GOT3 (cell line): ENCODE results near the gene PCDHA8.
"Not testable (repeated sequence)": the region's sequence is repeated elsewhere in the genome, so short reads cannot be mapped to it uniquely, and the experiment has no call there.

Experiments
- DNase-seq: peaks from one replicate; lab custom pipeline; 2025; ENCODE audit warnings: mixed read lengths; lab: John Stamatoyannopoulos, UW

The PCDHA8 gene

GRCh38 chr5:140869555-140869886, 28.5 kb downstream of the PCDHA8 start:
- DNase-seq = no peak

- DNase-seq = no peak
Observed at GRCh38 chr5:140870221-140871201, 29.5 kb downstream of the PCDHA8 start.

DNA sequence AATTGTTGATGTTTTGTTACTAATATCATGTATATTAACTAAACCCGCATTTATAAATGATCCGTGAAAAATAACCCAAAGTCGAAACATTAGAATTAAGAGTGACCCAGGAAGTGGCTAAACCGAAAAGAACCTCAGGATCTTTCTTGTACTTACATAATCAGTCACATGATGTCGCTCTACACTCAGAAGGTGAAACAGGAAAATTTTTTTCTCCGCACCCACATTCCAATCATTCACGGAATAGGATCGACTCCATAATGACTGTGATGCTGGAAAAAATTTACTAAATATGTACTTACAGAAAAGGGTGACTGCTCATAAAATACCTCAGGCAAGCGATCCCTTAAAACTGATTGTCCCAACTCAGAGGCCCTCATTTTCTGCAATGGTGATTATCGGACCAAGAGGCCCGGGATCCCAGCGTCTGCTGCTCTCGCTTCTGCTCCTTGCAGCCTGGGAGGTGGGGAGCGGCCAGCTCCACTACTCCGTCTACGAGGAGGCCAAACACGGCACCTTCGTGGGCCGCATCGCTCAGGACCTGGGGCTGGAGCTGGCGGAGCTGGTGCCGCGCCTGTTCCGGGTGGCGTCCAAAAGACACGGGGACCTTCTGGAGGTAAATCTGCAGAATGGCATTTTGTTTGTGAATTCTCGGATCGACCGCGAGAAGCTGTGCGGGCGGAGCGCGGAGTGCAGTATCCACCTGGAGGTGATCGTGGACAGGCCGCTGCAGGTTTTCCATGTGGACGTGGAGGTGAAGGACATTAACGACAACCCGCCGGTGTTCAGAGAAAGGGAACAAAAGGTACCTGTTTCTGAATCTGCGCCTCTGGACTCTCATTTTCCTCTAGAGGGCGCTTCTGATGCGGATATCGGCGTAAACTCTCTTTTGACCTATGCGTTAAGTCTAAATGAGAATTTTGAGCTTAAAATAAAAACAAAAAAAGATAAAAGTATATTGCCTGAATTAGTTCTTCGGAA, 34.4 kb downstream of the PCDHA8 start, which contains the start of gene PCDHA12:
TSS of gene PCDHA12 (plus strand) at position 224 of the 981 bp plus-strand sequence. CDS start at position 389, 165 bp downstream.
- no peak for DNase-seq

DNA sequence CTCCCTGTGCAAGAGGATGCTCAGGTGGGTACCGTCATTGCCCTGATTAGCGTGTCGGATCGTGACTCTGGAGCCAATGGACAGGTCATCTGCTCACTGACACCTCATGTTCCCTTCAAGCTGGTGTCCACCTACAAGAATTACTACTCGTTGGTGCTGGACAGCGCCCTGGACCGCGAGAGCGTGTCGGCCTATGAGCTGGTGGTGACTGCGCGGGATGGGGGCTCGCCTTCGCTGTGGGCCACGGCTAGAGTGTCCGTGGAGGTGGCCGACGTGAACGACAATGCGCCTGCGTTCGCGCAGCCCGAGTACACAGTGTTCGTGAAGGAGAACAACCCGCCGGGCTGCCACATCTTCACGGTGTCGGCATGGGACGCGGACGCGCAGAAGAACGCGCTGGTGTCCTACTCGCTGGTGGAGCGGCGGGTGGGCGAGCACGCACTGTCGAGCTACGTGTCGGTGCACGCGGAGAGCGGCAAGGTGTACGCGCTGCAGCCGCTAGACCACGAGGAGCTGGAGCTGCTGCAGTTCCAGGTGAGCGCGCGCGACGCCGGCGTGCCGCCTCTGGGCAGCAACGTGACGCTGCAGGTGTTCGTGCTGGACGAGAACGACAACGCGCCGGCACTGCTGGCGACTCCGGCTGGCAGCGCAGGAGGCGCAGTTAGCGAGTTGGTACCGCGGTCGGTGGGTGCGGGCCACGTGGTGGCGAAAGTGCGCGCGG, 35.7 kb downstream of the PCDHA8 start:
- not testable (repeated sequence) for DNase-seq

GRCh38 chr5:140877262-140877581, 36.2 kb downstream of the PCDHA8 start:
- DNase-seq = no peak

GRCh38 chr5:140881889-140882590, 41.1 kb downstream of the PCDHA8 start, which contains the start of gene PCDHA13:
Gene PCDHA13, plus strand, starts transcription at chr5:140882124. Its CDS starts 145 bp downstream, at chr5:140882269.
- no peak for DNase-seq

GRCh38 chr5:140882591-140882899, 41.6 kb downstream of the PCDHA8 start:
- DNase-seq = no peak

- no peak for DNase-seq
Observed at GRCh38 chr5:140883373-140883772, 42.4 kb downstream of the PCDHA8 start.

- no peak for DNase-seq
Observed at GRCh38 chr5:140883927-140884697, 43.1 kb downstream of the PCDHA8 start.
